ENCODE data around the gene DCDC1.

DCDC1 gene

GRCh38 chr11:31102316-31102715, 267.2 kb downstream of the DCDC1 start:
- no peaks in the 10 kb centered on the region for H3K4me1 ChIP-seq
- H3K36me3 ChIP-seq, result no peaks in the 10 kb centered on the region
- H3K9me3 ChIP-seq, result no peaks in the 10 kb centered on the region
- TF ChIP-seq CTCF (IDR thresholded peaks at IDR 0.05), result no peak
- H3K4me3 ChIP-seq, result no peak overlapping the region
- H3K27me3 ChIP-seq, result no peaks in the 10 kb centered on the region
- intact Hi-C loops (cut with DNase I; ENCODE audit: low total_unique reads), result no loop called here
- no peak overlapping the region for H3K27ac ChIP-seq
- no peak for DNase-seq

- Histone ChIP-seq H3K4me1 (no peaks in the 10 kb centered on the region), H3K36me3 (no peaks in the 10 kb centered on the region), H3K9me3 (no peaks in the 10 kb centered on the region), H3K4me3 (no peak overlapping the region), H3K27ac (no peak overlapping the region), H3K27me3 (no peaks in the 10 kb centered on the region)
- no peak for DNase-seq
- intact Hi-C loops (cut with DNase I; ENCODE audit: low total_unique reads), result no loop called here
- no peak for TF ChIP-seq CTCF (IDR thresholded peaks at IDR 0.05)
These were observed 273.2 kb downstream of the DCDC1 start for GRCh38 chr11:31096191-31096805.

- intact Hi-C loops (cut with DNase I; ENCODE audit: low total_unique reads), result no loop called here
- Histone ChIP-seq H3K4me1 (no peaks in the 10 kb centered on the region), H3K36me3 (no peaks in the 10 kb centered on the region), H3K27me3 (no peaks in the 10 kb centered on the region), H3K4me3 (no peak overlapping the region), H3K27ac (no peak overlapping the region), H3K9me3 (peaks cover 0 to 11% (median 0%) of the 10 kb centered on the region in 3 donors)
- no peak for DNase-seq
- no peak for TF ChIP-seq CTCF (IDR thresholded peaks at IDR 0.05)
These were observed 276.9 kb downstream of the DCDC1 start for GRCh38 chr11:31092638-31093037.

- H3K4me1 ChIP-seq, result no peaks in the 10 kb centered on the region
- no peak overlapping the region for H3K27ac ChIP-seq
- H3K9me3 ChIP-seq, result peaks cover 0 to 11% (median 0%) of the 10 kb centered on the region in 3 donors
- H3K36me3 ChIP-seq, result no peaks in the 10 kb centered on the region
- no peaks in the 10 kb centered on the region for H3K27me3 ChIP-seq
- no peak for DNase-seq
- no peak overlapping the region for H3K4me3 ChIP-seq
- intact Hi-C loops (cut with DNase I; ENCODE audit: low total_unique reads), result no loop called here
- TF ChIP-seq CTCF (IDR thresholded peaks at IDR 0.05), result no peak
These were observed 280.4 kb downstream of the DCDC1 start for GRCh38 chr11:31089117-31089516.

GRCh38 chr11:31069447-31070205, 299.9 kb downstream of the DCDC1 start:
- DNase-seq, result no peak
- Histone ChIP-seq H3K4me3 (no peak overlapping the region), H3K27ac (no peak overlapping the region), H3K9me3 (no peaks in the 10 kb centered on the region), H3K4me1 (no peaks in the 10 kb centered on the region), H3K27me3 (no peaks in the 10 kb centered on the region), H3K36me3 (no peaks in the 10 kb centered on the region)
- TF ChIP-seq CTCF (IDR thresholded peaks at IDR 0.05), result no peak
- intact Hi-C loops (cut with DNase I; ENCODE audit: low total_unique reads), result no loop called here

Measured in tibial artery (tissue), 4 donors.